NCI-H1105 (cell line): Measurements from ENCODE around the gene CD99.
"Not testable (repeated sequence)": the region's sequence is repeated elsewhere in the genome, so short reads cannot be mapped to it uniquely, and the experiment has no call there.

Experiments used
- DNase-seq: peaks from one replicate; lab custom pipeline; 2025; lab: John Stamatoyannopoulos, UW

Gene CD99

GRCh38 chrX:2690856-2691542, at the start of gene CD99:
CD99 (plus strand) TSS chrX:2691295; CDS start chrX:2691361, 66 bp downstream.
- no peak for DNase-seq

DNA sequence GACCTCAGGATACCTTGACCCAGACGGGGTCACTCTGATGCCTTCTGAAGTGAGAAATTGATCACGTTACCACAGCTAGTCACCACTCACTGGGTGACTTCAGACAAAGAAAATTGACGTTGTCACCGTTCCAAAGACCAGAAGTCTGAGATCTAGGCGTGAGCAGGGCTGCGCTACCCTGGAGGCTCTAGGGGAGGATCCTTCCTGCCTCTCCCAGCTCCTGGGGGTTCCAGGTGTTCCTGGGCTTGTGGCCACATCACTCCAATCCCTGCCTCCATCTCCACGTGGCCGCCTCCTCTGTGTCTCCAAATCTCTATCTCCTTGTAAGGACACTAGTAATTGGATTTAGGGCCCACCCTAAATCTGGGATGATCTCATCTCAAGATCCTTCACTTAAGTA, 48.9 kb upstream of the CD99 start:
- no peak for DNase-seq

GRCh38 chrX:2642791-2643190, 48.3 kb upstream of the CD99 start:
- no peak for DNase-seq

DNA sequence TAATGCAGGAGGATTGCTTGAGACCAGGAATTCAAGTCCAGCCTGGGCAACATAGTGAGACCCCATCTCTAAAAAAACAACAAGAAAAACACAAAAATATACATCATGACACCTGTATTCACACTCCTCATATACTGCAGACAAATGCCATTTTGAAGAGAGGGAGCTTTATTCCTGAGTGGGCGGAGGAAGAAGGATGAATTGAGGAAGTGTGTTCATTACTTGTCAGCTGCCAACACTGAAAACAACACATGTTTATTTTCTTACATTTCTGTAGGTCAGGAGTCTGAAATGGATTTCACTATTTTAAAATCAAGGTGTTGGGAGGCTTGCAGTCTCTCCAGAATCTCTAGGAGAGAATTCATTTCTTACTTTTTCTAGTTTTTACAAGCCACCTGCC, 47.2 kb upstream of the CD99 start:
- no peak for DNase-seq

GRCh38 chrX:2645563-2645962, 45.5 kb upstream of the CD99 start:
- no peak for DNase-seq

GRCh38 chrX:2647627-2648026, 43.5 kb upstream of the CD99 start:
- DNase-seq = no peak

- DNase-seq = no peak
Measured at GRCh38 chrX:2650037-2650436, 41.1 kb upstream of the CD99 start.

DNA sequence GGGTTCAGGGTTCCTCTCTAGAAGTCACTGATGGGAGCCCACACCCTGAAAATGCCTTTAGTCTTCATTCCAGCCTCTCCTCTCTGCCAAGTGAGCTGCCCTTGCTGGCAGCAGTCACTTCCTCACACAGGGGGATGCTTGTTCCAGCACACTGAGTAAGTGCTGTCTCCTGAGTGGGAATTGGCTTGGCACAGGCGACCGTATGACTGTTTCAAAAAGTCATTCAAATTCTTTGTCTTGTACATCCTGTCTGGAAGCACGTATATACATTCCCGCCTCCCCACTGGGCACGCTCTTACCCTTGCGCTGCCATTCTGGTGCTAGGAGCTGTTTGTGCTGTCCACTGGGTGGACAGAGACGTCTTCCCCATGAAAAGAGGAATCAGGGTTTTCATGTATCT, 40.2 kb upstream of the CD99 start:
- DNase-seq = no peak

DNA sequence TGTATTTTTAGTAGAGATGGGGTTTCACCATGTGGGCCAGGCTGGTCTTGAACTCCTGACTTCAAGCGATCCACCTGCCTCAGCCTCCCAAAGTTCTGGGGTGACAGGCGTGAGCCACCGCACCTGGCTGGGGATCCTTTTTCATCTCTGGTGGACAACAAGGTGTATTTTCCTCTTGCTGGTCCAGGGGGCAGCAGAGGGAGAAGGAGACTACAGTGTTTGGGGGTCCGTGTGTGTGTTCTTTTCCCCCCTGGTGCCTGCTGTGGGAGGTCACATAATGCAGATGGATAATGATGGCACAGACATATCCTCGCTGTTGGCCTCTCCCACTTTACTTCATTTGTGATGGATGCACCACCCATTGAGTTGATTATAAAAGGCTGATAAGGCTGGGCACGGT, 39.0 kb upstream of the CD99 start:
- no peak for DNase-seq

DNA sequence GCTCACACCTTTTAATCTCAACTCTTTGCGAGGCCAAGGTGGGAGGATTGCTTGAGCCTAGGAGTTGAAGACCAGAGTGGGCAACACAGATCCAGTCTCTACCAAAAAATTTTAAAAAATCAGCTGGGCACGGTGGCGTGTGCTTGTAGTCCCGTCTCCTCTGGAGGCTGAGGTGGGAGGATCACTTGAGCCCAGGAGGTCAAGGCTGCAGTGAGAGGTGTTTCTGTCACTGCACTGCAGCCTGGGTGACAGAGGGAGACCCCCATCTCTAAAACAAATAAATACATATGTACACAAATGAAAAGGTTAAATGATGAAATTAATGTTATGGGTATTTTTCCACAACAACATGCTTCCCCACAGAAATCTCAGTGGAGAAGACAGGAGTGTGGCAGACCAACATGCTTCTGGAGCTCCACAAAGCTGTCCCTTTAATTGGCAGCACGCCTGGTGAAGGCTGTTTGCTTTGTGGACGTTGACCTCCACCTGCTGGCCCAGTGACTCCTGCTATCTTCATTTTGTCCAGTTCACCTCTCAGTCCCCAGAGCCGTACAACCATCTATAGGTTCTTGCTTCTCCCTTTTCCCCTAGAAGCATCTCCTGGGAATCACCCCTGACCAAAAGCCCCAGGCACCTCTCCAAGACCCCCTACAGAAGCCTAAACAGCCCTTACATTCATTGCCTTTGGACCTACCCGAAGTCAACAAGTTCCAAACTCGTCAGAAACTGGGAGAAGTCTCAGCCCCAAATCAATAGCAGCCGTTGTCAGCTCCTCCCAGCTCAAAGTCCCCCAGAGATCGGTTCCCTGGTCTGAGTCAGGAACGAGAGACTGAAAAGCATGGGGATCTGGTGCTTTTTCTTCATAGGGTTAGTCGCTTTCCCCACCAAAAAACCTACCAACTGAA, 36.4 kb upstream of the CD99 start:
- no peak for DNase-seq

DNA sequence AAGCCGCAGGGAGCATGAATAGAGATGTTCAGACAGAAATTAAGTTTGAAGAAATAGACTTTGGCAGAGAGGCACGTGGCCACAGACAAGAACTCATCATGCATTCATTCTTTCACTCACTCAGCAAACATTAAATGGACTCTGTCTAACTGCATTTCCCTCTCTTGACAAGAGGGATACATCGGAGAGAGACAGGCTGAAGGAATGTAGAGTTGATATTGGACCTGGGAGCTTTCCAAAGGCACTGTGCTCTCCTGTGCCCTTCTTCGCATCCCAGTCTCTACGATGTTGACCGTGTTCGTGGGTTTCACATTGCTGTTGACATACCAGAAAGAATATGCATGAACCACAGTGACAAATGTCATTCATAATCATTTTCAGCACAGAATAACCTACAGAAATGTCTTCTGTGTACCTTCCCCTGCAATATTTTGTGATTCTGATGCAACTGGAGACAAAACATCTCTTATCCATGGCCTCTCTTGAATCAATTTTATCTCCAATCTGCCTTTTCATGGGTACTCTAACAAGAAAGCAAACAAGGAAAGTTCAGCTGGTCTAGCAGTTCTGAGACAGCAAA, 34.7 kb upstream of the CD99 start:
- DNase-seq = no peak

DNA sequence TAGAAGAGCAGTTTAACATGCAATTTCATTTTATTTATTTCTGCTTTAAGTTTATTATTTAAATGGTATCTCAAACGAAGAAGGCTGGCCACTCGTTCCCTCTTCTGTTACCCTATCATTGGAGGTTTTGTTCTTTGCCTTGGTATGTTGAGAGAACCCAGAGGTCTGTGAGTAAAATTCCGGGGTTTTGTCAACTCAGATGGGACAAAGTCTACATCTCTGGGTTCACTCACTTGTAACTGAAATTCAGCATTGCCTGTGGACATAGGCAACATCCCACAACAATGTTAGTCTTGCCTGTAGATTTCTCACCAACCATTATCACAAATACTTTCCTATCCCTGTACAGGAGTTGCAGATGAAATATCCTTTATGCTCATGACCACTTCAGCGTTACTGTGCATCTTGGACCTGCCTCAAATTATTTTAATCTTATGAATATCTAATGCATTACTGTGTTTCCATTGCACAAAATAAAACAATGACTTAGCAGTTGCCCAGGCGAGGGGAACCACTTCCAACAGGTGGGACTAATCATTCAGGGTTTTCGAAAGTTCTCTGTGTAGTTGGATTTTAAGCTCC, 33.5 kb upstream of the CD99 start:
- DNase-seq = no peak

DNA sequence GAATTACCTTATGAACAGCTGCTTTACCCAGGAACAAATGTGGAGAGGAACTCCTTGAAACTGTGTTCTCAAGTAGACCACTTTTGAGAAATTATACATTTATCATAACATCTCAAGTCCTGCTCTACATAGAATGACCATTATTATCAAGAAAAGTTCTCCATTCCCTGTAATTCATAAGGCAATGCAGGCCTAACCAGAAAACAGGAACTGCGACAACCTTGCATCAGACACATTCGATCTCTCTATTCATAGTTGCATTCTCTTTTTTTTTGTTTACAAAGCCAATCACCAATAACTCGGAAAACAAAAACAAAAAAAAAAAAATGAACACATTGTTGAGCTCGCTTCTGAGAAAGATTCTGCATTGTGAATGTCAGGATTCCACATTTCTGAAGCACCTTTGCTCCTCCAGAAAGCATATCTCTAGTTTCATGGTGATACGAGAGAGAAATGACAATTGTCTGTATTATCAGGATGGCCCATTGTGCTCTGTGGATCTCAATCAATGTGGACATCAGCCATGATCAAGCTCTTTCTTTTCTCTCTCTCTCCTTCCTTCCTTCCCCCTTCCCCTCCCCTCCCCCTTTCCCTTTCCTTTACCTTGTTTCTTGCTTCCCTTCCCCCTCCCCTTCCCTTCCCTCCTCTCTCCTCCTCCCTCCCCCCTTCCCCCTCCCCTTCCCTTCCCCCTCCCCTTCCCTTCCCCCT, 32.4 kb upstream of the CD99 start:
- no peak for DNase-seq

DNA sequence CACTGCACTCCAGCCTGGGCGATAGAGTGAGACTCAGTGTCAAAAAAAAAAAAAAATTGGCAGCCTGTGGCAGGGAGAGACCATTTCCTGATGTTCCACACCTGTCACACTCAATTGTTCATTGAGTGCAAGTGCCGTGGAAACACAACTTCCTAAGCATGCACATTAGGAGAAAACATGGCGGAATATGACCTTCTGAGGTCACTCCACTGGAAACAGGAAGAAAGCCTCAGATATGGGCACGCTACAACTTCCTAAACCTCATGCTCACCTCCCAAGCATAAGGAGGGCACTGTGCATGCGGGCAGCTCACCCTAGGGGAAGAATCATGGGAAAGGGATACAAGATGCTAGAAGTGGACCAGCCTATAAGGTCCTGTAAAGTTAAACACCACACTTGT, 28.5 kb upstream of the CD99 start:
- DNase-seq = no peak

GRCh38 chrX:2664502-2664901, 26.6 kb upstream of the CD99 start:
- DNase-seq = no peak

DNA sequence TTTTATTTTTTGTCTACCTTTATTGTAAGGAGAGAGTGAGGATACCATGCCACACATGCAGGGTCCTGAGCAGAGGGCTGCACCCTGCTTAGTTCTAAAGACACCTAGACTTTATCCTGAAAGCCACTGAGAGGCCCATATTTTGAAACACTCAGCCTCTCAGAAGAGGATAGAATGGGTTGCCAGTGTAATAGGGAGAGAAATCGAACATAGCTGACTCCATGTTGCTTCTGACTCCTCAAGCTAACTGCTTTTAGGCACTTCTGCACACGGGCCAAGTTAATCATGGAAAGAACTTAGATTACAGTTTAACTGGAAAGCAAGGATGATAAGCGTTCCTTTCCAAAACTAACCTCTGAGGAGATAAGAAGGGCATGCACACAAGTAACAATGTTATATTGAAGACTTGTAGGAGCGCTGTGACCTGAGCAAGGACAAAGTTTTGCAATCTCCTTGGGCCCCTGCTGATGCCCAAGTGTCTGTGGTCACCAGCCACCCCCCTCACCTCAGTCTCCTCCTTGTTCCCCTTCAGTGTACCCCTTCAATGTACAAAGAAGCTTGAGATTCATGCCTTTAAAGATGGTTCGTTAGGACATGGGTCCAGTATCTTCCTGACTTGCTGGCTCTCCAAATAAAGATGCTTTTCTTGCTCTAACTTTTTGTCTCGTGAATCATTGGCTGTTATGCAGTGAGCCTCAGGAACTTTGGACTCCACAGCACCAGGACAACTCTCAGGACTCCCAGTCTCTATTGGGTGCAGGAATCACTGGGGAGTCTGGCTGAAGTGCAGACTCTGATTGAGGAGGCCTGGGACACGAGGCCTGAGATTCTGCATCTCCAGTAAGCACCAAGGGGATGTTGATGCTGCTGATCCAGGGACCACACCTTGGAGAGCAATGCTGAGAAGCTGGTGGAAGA, 25.4 kb upstream of the CD99 start:
- DNase-seq = no peak

DNA sequence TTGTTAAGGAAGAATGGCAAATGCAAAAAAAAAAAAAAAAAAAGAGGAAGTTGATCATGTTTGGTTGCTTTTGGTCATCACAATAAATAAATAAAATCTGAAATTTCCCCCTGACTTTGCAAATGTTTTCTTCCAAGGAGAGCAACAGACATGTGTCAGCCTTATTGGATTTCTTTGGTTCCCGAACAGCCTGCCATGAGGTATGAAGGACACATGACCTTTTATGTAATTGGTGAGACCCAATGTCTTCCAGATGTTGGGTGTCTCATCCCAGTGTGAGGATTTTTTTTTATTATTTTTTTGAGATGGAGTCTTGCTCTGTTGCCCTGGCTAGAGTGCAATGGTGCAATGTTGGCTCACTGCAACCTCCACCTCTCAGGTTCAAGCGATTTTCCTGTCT, 24.6 kb upstream of the CD99 start:
- DNase-seq = no peak

GRCh38 chrX:2670978-2671377, 20.1 kb upstream of the CD99 start:
- DNase-seq = no peak

- DNase-seq = no peak
Measured at GRCh38 chrX:2672084-2672483, 19.0 kb upstream of the CD99 start.

GRCh38 chrX:2673611-2674010, 17.5 kb upstream of the CD99 start:
- DNase-seq = no peak

GRCh38 chrX:2675657-2676200, 15.4 kb upstream of the CD99 start:
- not testable (repeated sequence) for DNase-seq
